ENCODE data around the gene ZDHHC24.

- no peak for TF ChIP-seq CTCF (IDR thresholded peaks at IDR 0.05)
- TF ChIP-seq POLR2A (IDR thresholded peaks at IDR 0.05) = no peak
These were observed 13.1 kb downstream of the ZDHHC24 start for GRCh38 chr11:66532784-66533183.

All from right lobe of liver (tissue), 4 donors.